Adrenal gland (tissue), 5 donors: ENCODE measurements around the gene HIP1R.

Source experiments
- POLR2A ChIP-seq, 2 donors: fragments of 450-650 bp; IDR thresholded peaks; one replicate each; pipeline ENCODE4 v1.6.1; 2017; ENCODE audit warnings: antibody characterized with exemption in 2 of 2, mild to moderate bottlenecking in 2 of 2, moderate library complexity in 1 of 2
- TF ChIP-seq, protein P1 (sequence below), 6 experiments: fragments of 450-650 bp in 4 of 6; fragments of 200-600 bp in 2 of 6; sonication (generic) in 1 of 6; IDR thresholded peaks; 1 replicate in 5 of 6; 2 replicates in 1 of 6; pipeline versions ENCODE4 v1.5.1 to v1.8.0; 2016 to 2021; ENCODE audit warnings: antibody characterized with exemption in 6 of 6, mild to moderate bottlenecking in 2 of 6, moderate library complexity in 1 of 6
- donor health status: DM: no; HTN: no; CAD: no.

DNA sequence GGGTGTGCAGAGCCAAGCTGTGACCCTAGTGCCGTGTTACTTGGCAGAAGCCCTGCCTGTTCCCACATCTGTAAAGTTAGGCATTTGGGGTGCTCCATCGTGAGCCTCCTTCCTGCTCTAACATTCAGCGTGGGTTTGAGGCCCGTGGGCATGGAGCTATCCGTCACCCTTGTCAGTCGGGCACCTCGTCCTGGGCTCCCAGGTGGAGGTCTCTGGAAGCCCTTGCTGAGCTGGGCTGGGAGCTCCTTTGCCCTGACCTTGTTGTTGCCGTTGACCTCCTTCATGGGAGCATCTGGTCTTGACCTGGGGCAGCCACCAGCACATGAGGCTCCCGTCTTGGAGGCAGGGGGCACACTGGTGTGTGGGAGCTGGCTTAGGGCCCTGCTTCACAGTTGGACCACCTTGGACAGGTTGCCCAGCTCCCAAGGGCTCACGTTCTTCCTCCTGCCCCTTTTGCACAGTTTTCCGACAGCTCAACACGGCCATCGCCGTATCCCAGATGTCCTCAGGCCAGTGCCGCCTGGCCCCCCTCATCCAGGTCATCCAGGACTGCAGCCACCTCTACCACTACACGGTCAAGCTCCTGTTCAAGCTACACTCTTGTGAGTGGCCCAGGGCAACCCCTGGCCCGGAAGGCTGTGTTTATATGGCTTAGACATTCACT lies 18.5 kb downstream of the HIP1R start:
- TF ChIP-seq, protein P1, sequence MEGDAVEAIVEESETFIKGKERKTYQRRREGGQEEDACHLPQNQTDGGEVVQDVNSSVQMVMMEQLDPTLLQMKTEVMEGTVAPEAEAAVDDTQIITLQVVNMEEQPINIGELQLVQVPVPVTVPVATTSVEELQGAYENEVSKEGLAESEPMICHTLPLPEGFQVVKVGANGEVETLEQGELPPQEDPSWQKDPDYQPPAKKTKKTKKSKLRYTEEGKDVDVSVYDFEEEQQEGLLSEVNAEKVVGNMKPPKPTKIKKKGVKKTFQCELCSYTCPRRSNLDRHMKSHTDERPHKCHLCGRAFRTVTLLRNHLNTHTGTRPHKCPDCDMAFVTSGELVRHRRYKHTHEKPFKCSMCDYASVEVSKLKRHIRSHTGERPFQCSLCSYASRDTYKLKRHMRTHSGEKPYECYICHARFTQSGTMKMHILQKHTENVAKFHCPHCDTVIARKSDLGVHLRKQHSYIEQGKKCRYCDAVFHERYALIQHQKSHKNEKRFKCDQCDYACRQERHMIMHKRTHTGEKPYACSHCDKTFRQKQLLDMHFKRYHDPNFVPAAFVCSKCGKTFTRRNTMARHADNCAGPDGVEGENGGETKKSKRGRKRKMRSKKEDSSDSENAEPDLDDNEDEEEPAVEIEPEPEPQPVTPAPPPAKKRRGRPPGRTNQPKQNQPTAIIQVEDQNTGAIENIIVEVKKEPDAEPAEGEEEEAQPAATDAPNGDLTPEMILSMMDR (IDR thresholded peaks at IDR 0.05), result no peak
- TF ChIP-seq POLR2A (IDR thresholded peaks at IDR 0.05), result no peak
